BLaER1 treated with 17β-estradiol and CSF1 and Interleukin-3, amounts not matched to agents 10 nM and 100 nM (cell line): ENCODE results near the gene RFX3.

Experiments used
- H3K27ac ChIP-seq, 11 experiments: shearing (Covaris generic); formaldehyde crosslinking; 2 replicates each; pipeline ENCODE4 v1.8.1; 2022
- H3K27me3 ChIP-seq, 11 experiments: shearing (Covaris generic); formaldehyde crosslinking; 2 replicates each; pipeline ENCODE4 v1.8.1; 2022
- H3K36me3 ChIP-seq, 11 experiments: shearing (Covaris generic); formaldehyde crosslinking; 2 replicates each; pipeline ENCODE4 v1.8.1; 2022
- H3K4me1 ChIP-seq, 10 experiments: shearing (Covaris generic); formaldehyde crosslinking; 2 replicates each; pipeline ENCODE4 v1.8.1; 2022
- H3K4me2 ChIP-seq, 11 experiments: shearing (Covaris generic); formaldehyde crosslinking; 2 replicates each; pipeline ENCODE4 v1.8.1; 2022
- H3K4me3 ChIP-seq, 10 experiments: shearing (Covaris generic); formaldehyde crosslinking; 2 replicates each; pipeline ENCODE4 v1.8.1; 2022
- H3K9ac ChIP-seq, 11 experiments: shearing (Covaris generic); formaldehyde crosslinking; 2 replicates each; pipeline ENCODE4 v1.8.1; 2022
- H3K9me3 ChIP-seq, 11 experiments: shearing (Covaris generic); formaldehyde crosslinking; replicated peaks in 1 of 11; 2 replicates each; pipeline ENCODE4 v1.8.1; 2022
- H4K20me1 ChIP-seq, 11 experiments: shearing (Covaris generic); formaldehyde crosslinking; 2 replicates each; pipeline ENCODE4 v1.8.1; 2022
- Cebpa-rat ChIP-seq, 11 experiments: shearing (Covaris generic); IDR thresholded peaks; 2 replicates each; pipeline ENCODE4 v1.8.1; 2022

Gene RFX3

DNA sequence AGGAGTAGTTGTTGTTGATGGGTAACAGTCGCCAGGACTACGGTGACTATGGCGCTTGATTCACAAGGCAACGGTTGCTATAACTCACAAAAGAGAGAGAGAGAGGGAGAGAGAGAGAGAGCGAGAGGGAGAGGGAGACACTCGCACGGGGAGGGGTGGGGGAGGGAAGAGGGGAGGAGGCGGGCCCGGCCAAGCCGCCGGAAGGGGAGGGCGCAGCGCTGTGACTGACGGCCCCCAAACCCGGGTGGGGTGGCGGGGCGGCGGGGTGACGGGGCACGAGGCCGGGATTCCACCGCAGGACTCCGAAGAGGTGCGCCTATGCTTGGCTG is at the start of gene RFX3:
TSS of gene RFX3 (minus strand) at position 166 of the 329 bp plus-strand sequence. CDS start 130,413 bp downstream, outside the sequence.
- H3K4me1 ChIP-seq, result peaks cover 18 to 52% (median 29%) of the 10 kb centered on the region in 10 experiments
- H3K9me3 ChIP-seq, result no peaks in the 10 kb centered on the region; a peak in 1 of 22 replicates
- H3K4me3 ChIP-seq, result peak within 1 kb of the TSS; percentile 75 to 100 (median 99)

DNA sequence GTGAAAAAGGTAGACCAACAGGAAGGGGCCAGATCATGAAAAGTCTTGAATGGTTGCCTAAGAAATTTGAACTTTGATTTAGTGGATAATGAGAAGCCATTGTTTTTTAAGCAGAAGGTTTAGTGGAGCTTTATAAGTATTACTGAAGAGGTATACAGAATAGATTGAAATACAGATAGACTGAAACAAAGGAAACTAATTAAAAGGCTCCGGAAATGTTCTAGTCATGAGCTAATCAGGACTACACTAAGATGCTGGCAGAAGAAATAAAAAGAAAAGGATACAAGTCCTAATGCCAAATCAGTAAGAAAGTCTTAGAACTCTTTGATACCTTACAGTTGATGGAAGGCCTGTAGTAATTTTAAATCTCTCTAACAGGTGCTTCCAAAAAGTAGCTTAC is 45.7 kb upstream of the RFX3 start:
- no peak overlapping the region for H3K4me3 ChIP-seq
- H3K9me3 ChIP-seq, result no peaks in the 10 kb centered on the region
- no peak for TF ChIP-seq Cebpa-rat (IDR thresholded peaks at IDR 0.05)

More for the DNA sequence above, at the start of gene RFX3:
- peak within 1 kb of the TSS; percentile 80 to 96 (median 92) for H3K4me2 ChIP-seq
- H4K20me1 ChIP-seq, result no peaks in the 10 kb centered on the region
- H3K9ac ChIP-seq, result peak within 1 kb of the TSS; percentile 98 to 100 (median 99)
- TF ChIP-seq Cebpa-rat (IDR thresholded peaks at IDR 0.05), result no peak
- H3K27me3 ChIP-seq, result no peaks in the 10 kb centered on the region
- peaks cover 6 to 25% (median 11%) of the 10 kb centered on the region in 11 experiments; a peak in 15 of 22 replicates for H3K36me3 ChIP-seq
- H3K27ac ChIP-seq, result peak within 1 kb of the TSS; percentile 98 to 100 (median 100)

DNA sequence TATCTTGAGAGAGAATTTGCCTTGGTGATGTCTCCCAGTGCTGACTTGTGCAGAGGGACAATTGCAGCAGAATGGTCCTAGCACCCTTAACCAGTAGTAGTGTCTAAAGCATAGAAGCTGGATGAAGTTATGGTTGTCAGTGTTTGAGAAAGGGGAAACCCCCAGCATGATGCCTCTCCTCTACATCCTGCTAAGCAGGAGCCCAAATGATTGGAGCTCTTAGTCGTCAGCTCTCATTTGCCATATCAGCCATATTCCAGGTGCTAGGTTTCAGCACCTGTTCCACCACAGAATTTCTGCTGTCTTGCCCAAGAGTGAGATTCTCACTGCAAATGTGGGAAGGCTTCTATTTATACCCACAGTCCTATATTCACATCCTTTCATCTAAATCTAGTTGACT is 43.7 kb upstream of the RFX3 start:
- H3K4me1 ChIP-seq, result peaks cover 0 to 3% (median 0%) of the 10 kb centered on the region in 10 experiments; a peak in 1 of 20 replicates
- no peaks in the 10 kb centered on the region for H3K36me3 ChIP-seq
- no peak overlapping the region for H3K9ac ChIP-seq
- H4K20me1 ChIP-seq, result no peaks in the 10 kb centered on the region
- no peaks in the 10 kb centered on the region for H3K27me3 ChIP-seq
- no peak overlapping the region for H3K4me3 ChIP-seq
- no peak overlapping the region for H3K4me2 ChIP-seq
- H3K9me3 ChIP-seq, result no peaks in the 10 kb centered on the region
- no peak for TF ChIP-seq Cebpa-rat (IDR thresholded peaks at IDR 0.05)
- H3K27ac ChIP-seq, result no peak overlapping the region

More for the DNA sequence above, 45.7 kb upstream of the RFX3 start:
- Histone ChIP-seq H3K4me2 (no peak overlapping the region), H3K4me1 (peaks cover 0 to 14% (median 3%) of the 10 kb centered on the region in 10 experiments; a peak in 10 of 20 replicates), H3K27ac (no peak overlapping the region), H4K20me1 (no peaks in the 10 kb centered on the region), H3K27me3 (no peaks in the 10 kb centered on the region), H3K36me3 (no peaks in the 10 kb centered on the region), H3K9ac (no peak overlapping the region)

DNA sequence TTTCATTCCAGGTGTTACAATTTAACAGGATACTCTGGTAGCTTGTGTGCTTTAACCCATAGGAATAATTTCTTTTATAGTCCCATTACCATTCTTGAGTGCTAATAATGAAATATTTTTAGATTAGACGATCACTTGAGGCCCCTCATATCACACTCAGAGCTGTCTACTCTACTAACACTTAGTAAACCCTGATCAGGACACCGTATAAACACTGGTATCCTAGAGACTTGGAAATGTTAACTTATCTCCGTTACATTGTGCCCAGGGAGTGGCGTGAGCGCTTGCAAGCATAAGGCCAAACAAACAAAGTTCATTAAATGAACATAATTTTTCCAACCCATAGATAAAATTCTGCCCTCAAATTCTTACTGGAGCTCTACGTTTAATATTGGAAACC is 42.2 kb upstream of the RFX3 start:
- peaks cover 0 to 9% (median 0%) of the 10 kb centered on the region in 11 experiments; a peak in 4 of 22 replicates for H3K36me3 ChIP-seq
- H3K27ac ChIP-seq, result no peak overlapping the region
- H3K27me3 ChIP-seq, result no peaks in the 10 kb centered on the region
- no peak for TF ChIP-seq Cebpa-rat (IDR thresholded peaks at IDR 0.05)
- H3K9me3 ChIP-seq, result no peaks in the 10 kb centered on the region; a peak in 1 of 22 replicates
- H3K9ac ChIP-seq, result no peak overlapping the region
- H4K20me1 ChIP-seq, result no peaks in the 10 kb centered on the region
- peaks cover 0 to 3% (median 0%) of the 10 kb centered on the region in 10 experiments; a peak in 1 of 20 replicates for H3K4me1 ChIP-seq
- H3K4me3 ChIP-seq, result no peak overlapping the region
- no peak overlapping the region for H3K4me2 ChIP-seq

DNA sequence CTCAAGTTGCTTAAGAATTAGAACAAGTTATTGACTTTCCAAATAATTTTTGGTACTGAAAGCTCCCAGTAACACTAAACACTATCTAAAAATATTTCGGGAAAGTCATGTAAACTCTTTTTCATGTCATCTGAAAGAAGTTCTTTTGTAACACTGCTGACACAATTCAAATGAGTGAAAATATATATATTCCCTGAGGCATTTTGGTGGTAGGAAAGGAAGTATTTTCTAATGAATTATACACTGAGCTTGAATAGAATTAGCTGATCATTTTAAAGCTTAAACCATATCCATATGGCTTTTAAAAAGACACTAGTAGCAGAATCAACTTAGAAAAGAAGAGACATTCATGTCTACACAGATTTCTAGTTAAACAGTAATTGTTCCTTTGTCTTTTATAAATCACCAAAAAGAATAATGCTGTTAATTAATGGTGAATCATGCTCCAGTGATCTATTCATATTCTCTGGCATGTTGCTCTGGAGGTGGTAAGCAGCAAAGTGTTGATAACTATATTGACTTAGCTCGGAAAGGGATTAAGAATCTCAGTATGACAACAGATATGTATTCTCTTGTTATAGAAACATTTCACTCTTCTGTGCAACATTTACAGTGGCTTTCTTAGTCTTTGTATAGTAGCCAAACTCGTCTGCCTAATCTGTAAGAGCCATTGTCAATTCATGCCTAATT is 27.4 kb upstream of the RFX3 start:
- Histone ChIP-seq H3K4me1 (no peaks in the 10 kb centered on the region), H3K4me2 (no peak overlapping the region), H3K36me3 (peaks cover 0 to 17% (median 0%) of the 10 kb centered on the region in 11 experiments; a peak in 4 of 22 replicates), H3K9me3 (peaks cover 0 to 14% (median 0%) of the 10 kb centered on the region in 11 experiments; a peak in 6 of 22 replicates), H3K27me3 (no peaks in the 10 kb centered on the region), H3K27ac (no peak overlapping the region), H3K9ac (no peak overlapping the region), H4K20me1 (no peaks in the 10 kb centered on the region), H3K4me3 (no peak overlapping the region)
- TF ChIP-seq Cebpa-rat (IDR thresholded peaks at IDR 0.05), result no peak

DNA sequence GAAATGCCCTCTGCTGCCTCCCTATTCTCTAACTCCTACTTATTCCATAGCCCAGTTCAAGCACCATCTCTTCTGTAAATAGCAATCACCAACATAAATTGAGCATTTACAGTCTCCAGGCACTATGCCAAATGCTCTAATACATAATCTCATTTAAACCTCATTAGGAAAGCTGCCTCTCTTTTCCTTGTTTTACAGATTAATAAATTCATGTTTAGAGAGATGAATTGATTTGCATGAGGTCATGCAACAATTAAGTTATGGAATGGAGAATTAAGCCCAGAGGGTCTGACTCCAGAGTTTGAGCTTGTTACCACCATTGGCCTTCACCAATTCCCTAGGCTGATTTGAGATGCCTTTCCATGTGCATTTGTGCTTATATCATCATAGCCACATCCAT is 23.4 kb upstream of the RFX3 start:
- Histone ChIP-seq H3K27me3 (no peaks in the 10 kb centered on the region), H3K9me3 (no peaks in the 10 kb centered on the region), H3K36me3 (peaks cover 0 to 8% (median 0%) of the 10 kb centered on the region in 11 experiments; a peak in 2 of 22 replicates), H3K4me3 (no peak overlapping the region), H3K9ac (no peak overlapping the region), H3K4me1 (no peaks in the 10 kb centered on the region), H3K27ac (no peak overlapping the region), H4K20me1 (no peaks in the 10 kb centered on the region), H3K4me2 (no peak overlapping the region)
- no peak for TF ChIP-seq Cebpa-rat (IDR thresholded peaks at IDR 0.05)

DNA sequence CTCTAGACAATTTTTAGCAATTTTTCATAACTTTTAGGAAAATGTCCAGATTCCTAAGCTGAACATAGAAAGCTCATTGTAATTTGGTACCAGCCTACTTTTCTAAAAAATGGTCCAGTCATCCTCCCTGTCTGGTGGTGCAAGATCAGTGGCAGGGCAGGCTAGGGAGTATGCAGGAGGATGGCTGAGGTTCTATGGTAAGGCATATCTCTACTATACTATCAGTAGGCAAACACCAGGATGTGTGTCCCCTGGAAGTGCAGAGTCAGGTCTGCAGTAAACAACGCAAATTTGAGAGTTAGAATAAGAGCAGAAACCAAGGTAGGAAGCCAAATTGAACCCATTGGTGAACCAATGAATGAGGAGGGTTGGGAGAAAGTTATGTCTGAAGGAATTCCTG is 22.8 kb upstream of the RFX3 start:
- Histone ChIP-seq H3K27ac (no peak overlapping the region), H3K4me3 (no peak overlapping the region), H3K4me2 (no peak overlapping the region), H3K27me3 (no peaks in the 10 kb centered on the region), H3K9me3 (no peaks in the 10 kb centered on the region), H3K36me3 (peaks cover 0 to 8% (median 0%) of the 10 kb centered on the region in 11 experiments; a peak in 1 of 22 replicates), H3K4me1 (no peaks in the 10 kb centered on the region), H4K20me1 (no peaks in the 10 kb centered on the region), H3K9ac (no peak overlapping the region)
- no peak for TF ChIP-seq Cebpa-rat (IDR thresholded peaks at IDR 0.05)

DNA sequence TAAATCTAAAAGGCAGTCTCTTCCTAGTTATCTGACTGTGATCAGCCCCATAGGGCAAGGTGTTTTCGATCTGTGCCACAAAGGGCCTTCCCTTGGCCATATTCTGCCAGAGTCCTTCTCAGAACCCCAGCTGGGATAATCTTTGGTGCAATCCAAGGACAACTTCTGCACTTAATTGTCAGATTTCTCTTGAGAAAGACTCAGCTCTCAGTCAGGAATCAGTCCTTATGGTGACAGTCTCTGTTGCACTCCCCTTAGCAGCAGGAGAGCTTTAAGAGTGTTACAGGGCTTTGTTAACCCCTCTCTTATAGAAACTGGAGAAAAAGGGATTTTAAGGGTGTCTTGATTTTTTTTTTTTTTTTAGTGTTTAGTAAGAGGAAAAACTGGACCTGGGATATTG is 15.4 kb upstream of the RFX3 start:
- Histone ChIP-seq H3K4me3 (no peak overlapping the region), H3K36me3 (no peaks in the 10 kb centered on the region), H3K27me3 (no peaks in the 10 kb centered on the region), H3K4me2 (no peak overlapping the region), H3K9ac (no peak overlapping the region), H3K9me3 (no peaks in the 10 kb centered on the region), H3K27ac (no peak overlapping the region), H4K20me1 (no peaks in the 10 kb centered on the region), H3K4me1 (peaks cover 0 to 7% (median 5%) of the 10 kb centered on the region in 10 experiments; a peak in 11 of 20 replicates)
- TF ChIP-seq Cebpa-rat (IDR thresholded peaks at IDR 0.05), result no peak

DNA sequence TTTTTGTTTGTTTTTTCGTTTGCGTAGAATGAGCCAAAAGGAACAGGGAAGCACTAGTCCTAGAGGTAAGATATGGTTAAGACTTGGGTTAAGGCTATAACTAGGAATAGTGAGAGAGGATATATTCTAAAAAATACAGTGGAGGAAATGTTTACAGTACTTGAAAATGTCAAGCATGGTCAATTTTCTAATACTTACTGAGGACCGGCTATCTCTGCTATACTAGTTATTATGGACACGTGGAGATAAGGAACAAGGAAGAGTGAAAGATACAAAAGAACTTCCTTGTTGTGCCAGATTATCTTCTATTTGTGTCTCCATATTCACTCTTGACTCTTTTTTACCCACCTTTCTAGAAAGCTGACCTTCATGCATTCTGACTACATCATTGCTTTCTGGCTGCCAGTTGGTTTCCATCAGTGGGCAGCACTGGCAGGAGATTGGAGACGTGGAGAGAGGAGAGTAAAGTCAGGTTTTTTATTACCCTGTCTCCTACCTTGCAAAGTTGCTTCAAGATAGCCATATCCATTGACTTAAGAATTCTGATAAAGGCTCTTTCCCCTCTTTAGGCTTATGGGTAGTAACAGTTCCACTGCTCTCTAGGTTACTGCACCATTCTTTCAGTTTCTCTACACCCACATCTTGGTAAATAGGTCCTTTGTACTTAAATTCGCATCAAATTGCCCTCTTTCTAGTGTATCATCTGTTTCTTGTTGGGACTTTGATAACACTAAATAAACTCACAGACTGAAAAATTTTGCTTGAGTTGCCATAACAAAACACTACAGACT is 9.0 kb upstream of the RFX3 start:
- Histone ChIP-seq H3K4me3 (no peak overlapping the region), H4K20me1 (no peaks in the 10 kb centered on the region), H3K9ac (no peak overlapping the region), H3K27ac (no peak overlapping the region), H3K27me3 (no peaks in the 10 kb centered on the region), H3K9me3 (no peaks in the 10 kb centered on the region; a peak in 1 of 22 replicates), H3K36me3 (peaks cover 4 to 13% (median 9%) of the 10 kb centered on the region in 11 experiments; a peak in 13 of 22 replicates), H3K4me1 (no peaks in the 10 kb centered on the region), H3K4me2 (no peak overlapping the region)
- no peak for TF ChIP-seq Cebpa-rat (IDR thresholded peaks at IDR 0.05)
